HG03139 (cell line): Measurements from ENCODE around the gene MATCAP1.
A peak's percentile ranks its signal among the peaks of the same experiment; 100 is the strongest.

Experiments used
- ATAC-seq: cut with Tn5 transposase; IDR thresholded peaks from one replicate; pipeline ENCODE4 v1.9.1; 2021; ENCODE audit not compliant: unreplicated experiment

The MATCAP1 gene

DNA sequence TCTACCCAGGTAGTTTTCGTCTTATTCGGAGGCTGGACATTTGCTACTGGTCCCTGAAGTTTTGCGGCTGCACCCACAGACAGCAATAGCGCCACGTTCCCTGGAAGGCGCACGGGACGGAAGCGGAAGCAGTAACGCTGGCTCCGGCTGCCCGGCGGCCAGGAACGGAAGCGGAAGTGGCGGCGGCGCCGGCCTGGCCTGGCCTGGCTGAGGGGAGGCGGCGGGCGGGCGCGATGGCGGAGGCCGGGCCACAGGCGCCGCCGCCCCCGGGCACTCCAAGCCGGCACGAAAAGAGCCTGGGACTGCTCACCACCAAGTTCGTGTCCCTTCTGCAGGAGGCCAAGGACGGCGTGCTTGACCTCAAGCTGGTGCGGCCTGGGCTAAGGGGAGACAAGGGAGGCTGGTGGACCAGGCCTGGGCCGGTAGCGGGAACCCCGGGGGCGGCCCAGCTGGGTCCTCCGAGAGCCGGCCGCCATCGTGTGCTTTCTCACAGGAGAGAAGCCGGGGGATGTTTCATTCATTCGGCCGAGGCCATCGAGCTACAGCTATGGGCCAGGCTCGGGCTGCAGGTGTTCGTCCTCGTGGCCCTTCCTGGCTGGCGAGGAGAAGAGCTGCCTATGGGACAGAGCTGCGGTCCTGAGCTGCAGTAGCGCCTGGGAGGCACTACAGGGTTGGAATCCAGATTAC, 8.4 kb upstream of the MATCAP1 start, which contains the start of gene E2F4:
Gene E2F4 (plus strand): TSS at position 161 of the 687 bp plus-strand sequence. CDS start 73 bp downstream, at position 234.
- peak; percentile 80 for ATAC-seq

DNA sequence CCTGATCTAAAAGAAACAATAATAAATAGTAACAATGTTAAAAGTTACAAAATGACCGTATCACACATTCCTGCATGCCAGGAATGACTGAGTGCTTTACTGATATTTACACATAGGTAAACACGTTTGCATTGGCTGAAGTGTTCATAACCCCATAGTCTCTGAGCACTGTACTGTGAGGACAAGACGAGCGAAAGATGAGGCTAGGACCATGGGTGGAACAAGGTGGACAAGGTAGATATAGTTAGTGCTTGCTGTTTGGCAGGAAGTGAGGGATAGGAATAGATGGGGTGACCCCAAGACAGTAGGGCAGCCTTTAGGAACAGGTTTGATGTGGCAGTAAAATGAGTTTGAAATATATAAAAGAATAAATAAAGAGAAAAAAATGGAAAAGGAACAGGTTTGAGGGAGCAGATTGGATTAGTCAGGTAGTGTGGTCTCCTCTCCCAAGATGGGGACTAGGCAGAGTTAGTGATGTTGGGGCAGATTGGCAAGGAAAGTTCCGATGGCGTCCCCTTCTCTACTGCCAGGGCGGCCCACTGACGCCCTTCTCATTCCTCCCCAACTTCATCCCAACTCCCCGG, 7.7 kb upstream of the MATCAP1 start:
- ATAC-seq: no peak

DNA sequence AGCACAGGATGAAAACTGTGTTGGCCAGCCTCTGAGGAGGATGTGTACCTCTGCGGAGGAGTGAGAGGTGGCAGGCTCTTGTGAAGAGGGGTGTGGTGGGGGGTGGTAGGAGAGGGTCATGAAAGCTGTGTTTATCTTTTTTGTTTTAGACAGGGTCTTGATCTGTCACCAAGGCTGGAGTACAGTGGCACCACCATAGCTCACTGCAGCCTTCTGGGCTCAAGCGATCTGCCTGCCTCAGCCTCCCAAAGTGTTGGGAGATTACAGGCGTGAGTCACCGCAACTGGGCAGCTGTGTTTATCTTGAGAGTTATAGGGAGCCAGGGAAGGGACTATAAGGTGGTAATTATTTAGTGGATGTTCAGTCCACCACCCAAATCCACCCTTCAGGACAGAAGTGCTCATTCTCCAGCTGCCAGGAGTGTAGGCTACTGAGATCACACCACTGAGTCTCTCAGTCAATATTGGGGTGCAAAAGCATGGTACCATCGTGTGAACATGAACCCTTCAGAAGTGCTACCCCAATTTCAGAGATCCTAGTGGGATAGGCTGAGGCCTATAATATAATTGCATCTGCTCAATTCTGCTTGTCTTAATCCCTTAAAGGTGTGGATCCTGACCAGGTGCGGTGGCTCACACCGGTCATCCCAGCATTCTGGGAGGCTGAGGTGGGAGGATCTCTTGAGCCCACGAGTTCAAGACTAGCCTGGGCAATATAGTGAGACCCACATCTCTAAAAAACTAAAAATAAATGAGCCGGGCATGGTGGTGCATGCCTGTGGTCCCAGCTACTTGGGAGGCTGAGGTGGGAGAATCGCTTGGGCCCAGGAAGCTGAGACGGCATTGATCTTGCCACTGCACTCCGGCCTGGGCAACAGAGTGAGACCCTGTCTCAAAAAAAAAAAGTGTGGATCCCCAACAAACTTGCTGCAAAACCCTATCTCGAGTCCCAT, 7.0 kb upstream of the MATCAP1 start:
- ATAC-seq: no peak

DNA sequence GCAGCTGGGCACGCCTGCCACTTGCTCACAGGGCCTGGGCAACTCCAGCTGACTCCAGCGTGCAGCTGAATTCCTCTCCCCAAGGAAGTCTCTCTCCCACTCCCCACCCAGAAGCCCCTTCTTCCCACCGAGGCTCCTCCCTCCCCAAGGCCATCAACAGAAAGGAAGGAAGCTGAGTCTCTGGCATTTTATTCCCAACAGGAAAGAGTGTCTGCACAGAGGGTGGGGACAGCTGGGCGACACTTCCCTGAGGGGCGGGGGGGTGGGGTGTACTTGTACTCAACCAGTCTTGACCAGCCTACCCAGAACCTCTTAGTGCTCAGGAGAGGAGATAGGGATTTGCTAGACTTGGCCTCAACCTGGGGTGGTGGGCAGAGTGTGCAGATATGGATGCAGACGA, 6.3 kb upstream of the MATCAP1 start, which contains the start of gene EXOC3L1:
Gene EXOC3L1 (minus strand): TSS at position 96 of the 400 bp plus-strand sequence. CDS start 460 bp downstream, outside the sequence.
- no peak for ATAC-seq

DNA sequence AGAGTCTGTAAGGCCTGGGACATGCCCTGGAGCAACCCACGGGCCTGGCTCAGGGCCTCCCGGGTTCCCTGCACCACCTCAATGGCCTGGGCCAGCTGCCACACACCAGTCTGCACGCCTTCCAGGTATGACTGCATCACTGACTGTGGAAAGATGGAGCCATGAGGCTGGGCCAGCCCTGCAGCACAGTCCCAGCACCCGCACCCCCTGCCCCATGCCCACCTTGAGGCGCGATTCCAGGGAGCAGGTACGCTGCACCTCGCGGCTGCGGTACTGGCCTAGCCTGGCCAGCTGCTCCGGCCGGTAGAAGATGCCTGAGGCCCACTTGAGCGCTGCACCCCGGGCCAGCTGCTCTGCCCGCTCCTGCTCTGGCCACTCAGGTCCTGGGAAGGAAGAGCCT, 5.0 kb upstream of the MATCAP1 start:
- ATAC-seq: no peak

DNA sequence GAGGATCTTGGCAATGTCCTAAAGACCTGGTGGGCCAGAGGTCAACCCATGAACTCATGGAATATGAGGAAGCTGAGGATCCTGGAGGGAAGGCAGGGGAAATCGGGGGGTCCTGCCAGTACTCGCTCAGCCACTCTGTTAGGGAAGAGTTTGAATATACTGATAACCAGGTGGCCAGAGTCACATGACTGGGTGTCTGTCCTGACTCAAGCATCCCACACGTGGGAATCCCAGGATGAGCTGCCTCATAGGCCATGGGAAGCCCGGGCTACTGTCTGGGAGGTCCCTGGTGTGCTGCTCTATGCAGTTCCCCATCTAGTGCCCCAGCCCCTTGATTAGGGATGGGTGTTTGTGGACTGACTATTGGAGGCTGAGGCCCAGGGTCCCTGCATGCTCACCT, 4.6 kb upstream of the MATCAP1 start:
- ATAC-seq: no peak

DNA sequence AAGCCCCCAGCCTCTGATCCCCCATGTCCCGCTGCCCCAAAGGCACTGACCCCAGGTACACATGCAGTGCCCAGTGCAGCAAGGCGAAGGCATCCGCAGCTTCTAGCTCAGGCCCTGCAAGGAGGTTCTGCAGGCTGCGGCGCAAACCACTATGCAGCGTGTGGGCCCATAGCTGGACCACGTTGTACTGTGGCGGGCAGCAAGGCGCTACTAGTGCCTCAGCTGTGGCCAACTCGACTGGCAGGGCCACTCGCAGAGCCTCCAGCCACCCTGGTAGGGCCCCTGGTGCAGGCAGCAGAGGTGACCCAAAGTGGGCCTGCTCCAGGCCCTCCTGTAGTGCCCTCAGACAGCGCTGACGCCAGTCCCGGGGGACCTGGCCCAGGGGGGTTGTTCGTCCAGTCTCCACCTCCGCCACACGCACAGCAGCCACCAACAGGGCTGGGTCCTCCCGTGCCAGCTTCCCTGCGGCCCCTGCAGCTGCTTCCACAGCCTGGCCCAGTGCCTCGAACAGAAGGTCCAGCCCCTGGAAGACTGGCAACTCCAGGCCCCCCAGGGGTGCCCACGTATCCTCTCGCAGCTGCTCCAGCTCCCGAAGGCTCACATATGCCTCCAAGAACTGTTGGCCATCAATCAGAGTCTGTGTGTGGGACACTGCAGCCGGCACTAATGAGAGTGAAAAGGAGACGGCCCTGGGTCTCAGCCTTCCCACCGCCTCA, 3.6 kb upstream of the MATCAP1 start:
- no peak for ATAC-seq

DNA sequence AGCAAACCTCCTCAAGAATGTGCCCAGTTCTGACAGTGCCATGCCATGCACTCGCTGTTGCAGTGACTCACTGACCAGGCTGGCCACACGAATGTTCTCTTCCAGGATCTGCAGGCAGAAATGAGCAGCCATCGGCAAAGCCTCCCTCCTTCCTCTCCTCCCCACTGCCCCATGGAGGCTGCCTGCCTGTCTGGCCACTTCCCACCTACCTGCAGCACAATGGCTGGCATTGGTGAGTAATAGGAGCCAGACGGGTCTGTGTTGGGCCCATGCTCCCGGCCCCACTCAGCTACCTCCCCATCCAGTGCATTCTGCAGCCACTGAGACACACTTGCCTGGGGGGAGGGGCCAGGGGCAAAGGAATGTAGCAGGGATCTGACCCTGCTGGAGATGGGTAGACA, 2.8 kb upstream of the MATCAP1 start:
- no peak for ATAC-seq

DNA sequence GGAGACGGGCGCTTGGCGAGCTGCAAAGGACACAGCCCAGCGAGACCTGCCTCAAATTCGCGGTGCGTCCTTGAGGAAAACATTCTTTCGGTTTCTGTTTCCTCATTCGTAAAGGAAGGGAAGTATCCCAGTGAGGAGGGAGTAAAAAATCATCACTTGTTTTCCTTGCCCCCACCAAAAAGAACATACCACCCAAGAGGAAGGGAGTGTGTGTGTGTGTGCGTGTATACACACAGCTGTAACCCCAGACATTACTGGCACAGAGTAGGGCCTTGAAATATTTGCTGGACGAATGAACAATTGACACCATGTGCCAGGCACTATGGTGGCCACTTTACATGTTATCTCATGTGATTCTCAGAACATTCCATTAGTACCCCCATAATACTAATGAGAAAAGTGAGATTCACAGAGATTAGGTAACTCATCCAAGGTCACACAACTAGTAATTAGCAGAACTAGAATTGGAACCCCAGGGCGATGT, 1.9 kb upstream of the MATCAP1 start:
- ATAC-seq: no peak

DNA sequence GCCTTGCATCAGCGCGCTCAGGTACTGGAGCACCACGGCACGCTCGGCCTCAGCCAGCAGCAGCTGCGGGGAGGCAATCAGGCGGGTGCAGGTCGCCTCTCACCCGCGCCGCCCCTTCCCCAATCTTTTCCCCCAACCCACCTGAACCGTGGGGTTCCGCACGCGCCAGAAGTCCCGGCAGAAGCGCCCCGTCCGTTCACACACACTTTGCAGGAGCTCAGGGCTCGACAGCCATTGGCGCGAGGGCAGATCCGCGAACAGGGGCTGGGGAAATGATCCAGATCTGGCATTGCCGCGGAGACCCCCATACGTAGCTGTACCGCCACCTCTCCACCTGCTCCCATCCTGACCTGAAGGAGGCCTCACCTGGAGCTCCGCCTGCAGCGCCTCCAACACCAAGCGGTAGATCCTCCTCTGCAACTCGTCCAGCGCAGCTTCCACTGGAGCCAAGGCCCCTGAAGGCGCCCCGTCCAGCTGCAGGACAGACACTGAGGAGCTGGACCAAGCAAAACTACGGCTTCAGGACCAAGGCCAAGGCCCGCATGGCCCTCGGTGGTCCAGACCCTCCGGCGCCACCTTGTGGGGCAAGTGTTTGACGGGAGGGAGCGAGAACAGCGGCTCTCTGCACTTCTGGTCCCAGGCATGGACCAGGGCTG, 1.4 kb upstream of the MATCAP1 start:
- ATAC-seq: no peak

DNA sequence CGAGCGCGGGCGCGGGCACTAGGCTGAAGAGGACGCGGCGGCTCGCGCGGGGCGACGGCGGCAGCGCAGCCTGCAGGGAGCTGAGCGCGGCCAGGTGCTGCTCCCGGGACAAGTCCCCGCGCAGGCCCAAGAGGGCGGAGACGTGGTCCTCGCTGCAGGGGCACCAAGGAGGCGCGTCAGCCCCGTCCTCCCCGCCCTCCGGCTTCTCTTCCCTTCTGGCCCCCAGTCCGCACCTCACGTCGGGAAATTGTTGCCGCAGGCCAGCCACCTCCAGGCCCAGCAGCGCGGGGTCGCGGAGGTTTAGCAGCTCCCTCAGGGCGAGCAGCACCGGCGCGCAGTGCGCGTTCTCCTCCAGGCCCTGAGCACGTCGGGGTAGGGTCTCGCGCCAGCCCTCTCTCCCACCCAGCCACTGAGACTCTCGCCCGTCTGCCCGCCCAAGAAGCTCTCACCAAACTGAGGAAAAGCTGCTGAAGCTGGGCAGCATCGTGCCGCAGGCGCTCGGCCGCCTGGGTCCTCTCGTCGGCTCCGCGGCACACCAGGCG, 761 bp upstream of the MATCAP1 start:
- no peak for ATAC-seq

DNA sequence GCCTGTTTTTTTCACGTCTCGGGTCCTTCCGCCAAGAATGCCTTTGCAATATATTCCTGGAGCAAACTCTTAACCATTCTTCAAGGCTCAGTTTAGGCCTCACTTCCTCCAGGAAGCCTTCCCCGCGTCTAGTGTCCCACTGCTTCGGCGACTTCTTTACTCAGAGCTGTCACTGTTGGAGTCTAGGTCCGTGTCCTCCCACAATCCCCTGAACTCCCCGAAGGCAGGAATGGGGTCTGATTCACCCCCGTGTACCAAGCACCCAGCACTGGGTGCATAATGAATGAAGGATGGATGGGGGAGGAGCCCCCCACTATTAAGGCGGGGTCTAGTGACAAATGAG, 508 bp downstream of the MATCAP1 start:
- no peak for ATAC-seq

DNA sequence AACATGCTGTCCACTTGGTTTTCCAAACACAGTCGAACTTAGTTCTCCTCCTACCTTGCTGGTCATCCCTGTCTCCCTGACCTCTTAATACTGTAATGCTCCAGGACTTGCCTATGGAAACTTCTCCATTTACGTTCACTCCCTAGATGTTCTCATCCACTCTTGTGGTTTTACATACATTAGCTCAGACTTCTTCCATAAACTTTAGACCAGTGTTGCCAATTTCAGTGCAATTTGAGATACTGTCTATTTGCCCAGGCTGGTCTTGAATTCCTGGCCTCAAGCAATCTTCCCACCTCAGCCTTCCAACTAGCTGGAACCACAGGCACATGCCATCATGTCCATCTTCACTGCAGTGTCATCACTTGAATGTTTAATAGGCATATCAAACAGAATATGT, 1.5 kb downstream of the MATCAP1 start:
- ATAC-seq: no peak

DNA sequence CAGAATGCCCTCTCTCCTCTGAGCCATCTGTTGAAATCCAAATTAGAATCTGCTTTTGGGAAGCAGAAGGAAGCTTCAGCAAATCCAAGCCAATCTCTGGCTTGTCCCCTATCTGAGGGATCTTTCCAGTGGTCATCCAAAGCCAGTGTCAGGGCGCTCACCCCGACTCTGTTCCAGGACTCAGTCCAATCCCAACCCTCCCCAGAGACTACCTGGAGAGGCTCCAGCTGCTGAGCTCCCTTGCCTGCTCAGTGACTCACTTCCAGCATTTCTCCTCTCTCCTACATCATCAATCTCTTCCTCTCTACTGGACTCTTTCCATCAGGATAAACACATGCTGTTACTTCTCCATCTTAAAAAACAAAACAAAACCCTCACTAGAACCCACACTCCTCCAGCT, 2.4 kb downstream of the MATCAP1 start:
- ATAC-seq: no peak

DNA sequence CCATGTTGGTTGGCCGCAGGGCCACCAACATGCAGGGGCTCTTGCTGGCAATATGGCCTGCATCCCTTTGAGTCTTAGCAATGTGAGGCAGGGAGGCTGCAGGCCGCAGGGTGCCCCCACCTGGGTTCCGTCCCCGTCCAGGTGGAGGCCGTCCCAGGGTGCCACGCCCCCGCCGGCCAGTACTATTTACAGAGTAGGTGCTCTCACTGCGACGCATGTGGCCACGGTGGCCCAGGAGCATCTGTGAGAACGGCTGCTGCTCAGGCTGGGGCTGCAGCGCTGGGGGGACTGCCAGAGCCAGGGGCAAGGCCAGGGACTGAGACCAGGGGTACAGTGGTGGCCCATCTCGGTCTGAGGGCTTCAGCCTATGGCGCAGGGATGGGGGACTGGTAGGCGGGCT, 3.6 kb downstream of the MATCAP1 start:
- ATAC-seq: no peak

DNA sequence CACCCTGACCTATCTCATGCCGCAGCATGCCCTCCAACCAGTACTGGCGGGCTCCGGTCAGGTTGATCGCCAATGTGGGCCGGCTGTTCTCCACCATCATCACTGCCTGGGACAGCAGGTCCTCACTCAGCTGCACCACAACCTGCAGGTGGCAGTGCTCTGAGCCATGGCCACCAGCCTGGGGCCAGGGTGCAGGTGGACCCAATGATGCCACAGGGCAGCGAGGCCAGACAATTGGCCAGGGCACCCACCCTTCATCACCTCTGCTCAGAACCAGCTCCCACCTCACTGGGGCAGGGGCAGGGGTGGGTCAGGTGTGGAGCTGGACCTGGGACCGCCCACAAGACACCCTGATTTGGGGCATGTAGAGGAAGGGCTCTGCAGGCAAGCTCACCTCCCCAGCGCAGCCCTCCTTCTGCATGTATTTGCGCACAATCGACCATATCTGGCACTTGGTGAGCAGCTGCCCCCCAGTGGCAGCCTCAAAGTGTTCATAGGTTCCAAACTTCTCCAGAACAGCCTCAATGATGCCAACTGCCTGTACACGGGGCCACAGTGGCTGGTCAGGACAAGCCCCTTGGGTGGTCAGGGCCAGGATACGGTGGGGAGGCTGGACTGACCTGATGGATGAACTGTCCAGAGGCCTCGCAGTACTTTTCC, 4.2 kb downstream of the MATCAP1 start:
- ATAC-seq: no peak

DNA sequence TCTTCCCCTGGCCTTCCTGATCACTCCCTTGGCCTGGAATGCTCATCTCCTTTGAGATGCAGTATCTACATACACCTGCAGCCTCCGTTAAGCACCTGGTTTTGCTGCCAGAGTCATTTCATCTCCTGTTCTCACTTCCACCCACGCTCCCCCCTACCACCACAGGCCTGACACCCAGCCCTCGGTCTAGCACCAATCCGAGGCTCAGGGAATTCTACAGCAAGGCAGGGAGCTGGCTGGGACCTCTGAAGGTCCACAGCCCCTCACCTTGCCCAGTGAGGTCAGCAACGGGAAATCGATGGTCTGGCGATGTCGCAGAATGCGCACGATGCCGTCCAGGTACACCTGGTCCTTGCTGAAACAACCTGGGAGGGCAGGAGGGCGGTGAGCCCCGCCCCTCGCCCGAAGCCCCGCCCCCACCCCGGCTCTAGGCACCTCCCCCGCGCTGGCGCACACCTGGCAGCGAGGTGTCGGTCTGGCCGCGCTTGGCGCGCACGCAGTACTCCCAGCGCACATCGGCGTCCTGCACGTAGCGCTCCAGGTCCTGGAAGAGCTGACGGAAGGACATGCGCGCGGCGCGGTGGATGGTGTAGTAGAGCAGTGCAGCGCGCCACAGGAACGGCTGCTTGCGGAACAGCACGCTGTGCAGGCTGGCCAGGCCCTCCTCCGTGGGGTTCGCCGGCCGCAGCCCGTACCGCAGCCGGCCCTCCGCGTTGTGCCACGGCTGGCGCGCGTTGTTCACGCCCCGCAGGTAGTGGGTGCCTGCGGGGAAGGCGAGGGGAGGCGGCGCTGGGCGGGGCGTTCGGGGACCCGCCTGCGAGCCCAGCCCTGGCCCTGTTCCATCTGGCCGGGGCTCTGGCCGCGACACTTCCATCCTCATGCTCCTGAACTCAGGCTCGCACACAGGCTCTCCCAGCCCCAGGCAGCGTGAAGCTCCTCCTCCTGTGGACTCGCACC, 5.7 kb downstream of the MATCAP1 start:
- no peak for ATAC-seq

DNA sequence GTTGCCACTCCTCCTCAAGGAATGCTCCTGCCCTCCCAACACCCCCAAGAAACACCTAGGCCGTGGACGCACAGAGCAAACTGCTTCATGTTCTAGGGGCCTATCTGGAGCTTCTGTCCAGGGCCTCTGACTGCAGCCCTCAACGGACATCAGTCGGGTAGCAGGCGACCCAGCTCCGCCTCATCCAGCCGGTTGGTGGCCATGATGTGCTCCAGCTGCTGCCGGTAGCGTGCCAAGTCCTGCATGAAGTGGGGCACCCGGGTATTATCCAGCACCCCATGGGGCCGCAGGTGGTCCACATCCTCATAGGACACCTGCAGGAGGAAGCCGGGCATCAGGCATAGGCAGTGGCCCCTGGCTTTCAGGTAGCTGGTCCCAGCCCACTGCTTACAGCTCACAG, 7.1 kb downstream of the MATCAP1 start:
- ATAC-seq: no peak
